ENCODE results near the gene MEIOSIN.

MEIOSIN gene

DNA sequence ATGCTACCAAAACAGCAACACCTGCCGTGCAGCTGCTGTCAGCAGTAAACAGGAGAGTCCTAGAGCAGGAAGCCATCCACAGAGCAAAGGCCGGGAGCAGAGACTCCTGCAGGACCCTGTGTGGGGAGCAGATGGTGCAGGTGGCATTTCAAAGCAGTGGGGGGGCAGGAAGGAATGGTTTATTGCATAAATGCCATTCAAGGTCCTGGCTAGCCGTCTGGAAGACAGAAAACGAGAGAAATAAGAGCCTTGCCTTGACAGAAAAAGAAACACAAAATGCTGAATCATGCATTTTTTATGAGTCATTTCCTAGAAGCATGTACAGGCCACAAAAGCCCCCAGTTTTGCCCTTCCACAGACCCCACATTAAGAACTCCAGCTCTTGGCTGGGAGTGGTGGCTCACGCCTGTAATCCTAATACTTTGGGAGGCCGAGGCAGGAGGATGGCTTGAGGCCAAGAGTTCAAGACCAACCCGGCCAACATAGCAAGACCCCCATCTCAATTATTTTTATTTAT, 76.5 kb downstream of the MEIOSIN start:
- WGBS: 71% methylated on average over 6 of the region's 7 CpGs
- no peak overlapping the region for H3K9ac ChIP-seq (ENCODE audit: low read depth, low read length)
- no peaks in the 10 kb centered on the region for H3K9me3 ChIP-seq (ENCODE audit: insufficient read depth, low read depth, low read length)
- H3K4me3 ChIP-seq (ENCODE audit: low read length): no peak overlapping the region
- no peaks in the 10 kb centered on the region for H3K36me3 ChIP-seq (ENCODE audit: insufficient read depth, low read length)
- peaks cover 3% of the 10 kb centered on the region; the same call in 1 of the 2 replicates for H3K4me1 ChIP-seq (ENCODE audit: insufficient read depth, low read length)
- no peak overlapping the region for H3K27ac ChIP-seq (ENCODE audit: low read depth, low read length)
- H3K27me3 ChIP-seq (ENCODE audit: insufficient read depth, low read length): no peaks in the 10 kb centered on the region; the same call in 1 of the 2 replicates

DNA sequence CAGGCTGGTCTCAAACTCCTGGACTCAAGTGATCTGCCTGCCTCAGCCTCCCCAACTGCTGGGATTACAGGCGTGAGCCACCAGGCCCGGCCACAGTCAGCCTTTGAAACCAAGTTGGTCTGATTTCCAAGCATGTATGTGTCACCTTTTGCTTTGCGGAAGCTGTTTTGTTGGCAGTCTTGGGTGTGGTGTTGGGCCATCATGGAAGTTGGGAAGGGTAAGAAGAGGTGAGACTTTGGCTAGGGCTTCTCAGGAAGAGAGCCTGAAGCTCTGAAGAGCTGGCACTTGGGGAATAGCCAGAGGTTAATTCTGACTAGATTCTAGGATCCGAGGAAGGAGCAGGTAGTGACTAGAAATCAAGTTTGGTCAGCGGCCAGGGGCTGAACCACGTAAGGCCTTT, 79.1 kb downstream of the MEIOSIN start:
- Histone ChIP-seq H3K4me1 (ENCODE audit: insufficient read depth, low read length) (peaks cover 7% of the 10 kb centered on the region; the same call in 1 of the 2 replicates), H3K36me3 (ENCODE audit: insufficient read depth, low read length) (no peaks in the 10 kb centered on the region), H3K27me3 (ENCODE audit: insufficient read depth, low read length) (no peaks in the 10 kb centered on the region), H3K9me3 (ENCODE audit: insufficient read depth, low read depth, low read length) (no peaks in the 10 kb centered on the region), H3K4me3 (ENCODE audit: low read length) (no peak overlapping the region), H3K27ac (ENCODE audit: low read depth, low read length) (no peak overlapping the region), H3K9ac (ENCODE audit: low read depth, low read length) (no peak overlapping the region)
- WGBS: 92% methylated on average over 6 of the region's 6 CpGs
